ENCODE data around the gene RBM33. TPM values are rescaled to one million over a fixed set of nuclear protein-coding genes. Genes with fewer than 3 reads are reported as not detected.

The RBM33 gene
- total and polyA plus RNA-seq, 2 of the 8 experiments (the other 6 are each of a cell fraction or from before 2014, with no cell fraction given) = 16.5 to 64.6 TPM

GRCh38 chr7:155766966-155767916, 122.8 kb downstream of the RBM33 start:
- no peak overlapping the region for H3K23ac ChIP-seq (ENCODE audit: insufficient read length)
- H3K36me3 ChIP-seq (ENCODE audit: control insufficient read depth in 2 of 4, insufficient read depth in 4 of 4, low read length in 3 of 4) = peaks cover 11 to 43% (median 31%) of the 10 kb centered on the region in 4 experiments; a peak in 7 of 8 replicates
- H3K27me3 ChIP-seq (replicated peaks in 1 of 4; ENCODE audit: control insufficient read depth in 3 of 4, extremely low read depth in 1 of 4, insufficient read depth in 3 of 4, low read length in 3 of 4) = no peaks in the 10 kb centered on the region
- no peaks in the 10 kb centered on the region for H3K23me2 ChIP-seq (ENCODE audit: low read depth, low read length)
- H2AFZ ChIP-seq (ENCODE audit: low read length) = no peak overlapping the region
- H2AK5ac ChIP-seq (ENCODE audit: low read depth, low read length) = no peak overlapping the region
- no peak overlapping the region for H2BK120ac ChIP-seq (replicated peaks; ENCODE audit: low read depth, low read length)
- H3K9ac ChIP-seq (replicated peaks in 1 of 4; ENCODE audit: extremely low read depth in 1 of 4, low read depth in 3 of 4, low read length in 3 of 4) = no peak overlapping the region
- no peaks in the 10 kb centered on the region for H3K9me3 ChIP-seq (ENCODE audit: insufficient read depth in 2 of 2, low read depth in 1 of 2, low read length in 1 of 2)
- CTCF ChIA-PET (ENCODE audit: partially characterized antibody) = interaction anchor here (0.6 to 2.9 kb wide), 32 partner anchors 9 to 1515 kb away, joined by 3 to 22 read pairs (median 4); no protein-coding TSS in a partner anchor
- peaks cover 2 to 14% of the 10 kb centered on the region in 2 experiments for H4K20me1 ChIP-seq (replicated peaks in 1 of 2; ENCODE audit: control insufficient read depth in 1 of 2, insufficient read depth in 2 of 2, low read length in 2 of 2)
- H2BK20ac ChIP-seq (ENCODE audit: low read length) = no peak overlapping the region
- no peak overlapping the region for H3K4ac ChIP-seq (replicated peaks; ENCODE audit: insufficient read length, low read depth, low read length)
- no peak overlapping the region for H3K4me3 ChIP-seq (ENCODE audit: extremely low read depth in 1 of 4, insufficient read depth in 2 of 4, low read depth in 3 of 4, low read length in 4 of 4)
- H3K4me2 ChIP-seq (ENCODE audit: insufficient read depth in 1 of 2, low read depth in 2 of 2, low read length in 2 of 2) = no peak overlapping the region
- H2BK15ac ChIP-seq (ENCODE audit: low read length) = no peak overlapping the region
- FAIRE-seq (no peak), DNase-seq (ENCODE audit: low read depth in 1 of 2, low spot score in 2 of 2) (no peak)
- no peak overlapping the region for H4K91ac ChIP-seq (replicated peaks; ENCODE audit: insufficient read length, low read length)
- H2BK12ac ChIP-seq (ENCODE audit: low read depth, low read length) = no peak overlapping the region
- no peak overlapping the region for H3K27ac ChIP-seq (ENCODE audit: low read depth, low read length)
- POLR2A ChIA-PET (ENCODE audit: partially characterized antibody) = no interaction called here
- no peak overlapping the region for H3K18ac ChIP-seq (ENCODE audit: extremely low read depth, low read length)
- H3K56ac ChIP-seq (replicated peaks; ENCODE audit: insufficient read length, low read depth, low read length) = no peak overlapping the region
- no peak overlapping the region for H4K8ac ChIP-seq (ENCODE audit: extremely low read depth, insufficient read depth, low read length)
- peaks cover 0 to 2% (median 0%) of the 10 kb centered on the region in 4 experiments; a peak in 2 of 7 replicates for H3K4me1 ChIP-seq (replicated peaks in 1 of 4; ENCODE audit: control insufficient read depth in 3 of 4, insufficient read depth in 4 of 4, low read length in 3 of 4)
- 85% methylated on average over 12 of the region's 12 CpGs; no CpG with 5 or more reads in 1 of the 2 experiments for WGBS, 2 experiments (ENCODE audit: extremely low coverage in 1 of 2, insufficient coverage in 1 of 2, insufficient read length in 1 of 2, insufficient replicate concordance in 2 of 2, low coverage in 1 of 2, low lambda C conversion rate in 2 of 2, missing lambda C conversion rate in 1 of 2)
- H3K79me1 ChIP-seq (ENCODE audit: low read depth, low read length) = peaks cover 9% of the 10 kb centered on the region
- H3K79me2 ChIP-seq (ENCODE audit: control insufficient read depth in 1 of 2, insufficient read depth in 2 of 2, low read length in 2 of 2) = peaks cover 3 to 10% of the 10 kb centered on the region in 2 experiments; a peak in 3 of 4 replicates
- H2BK5ac ChIP-seq (ENCODE audit: low read depth, low read length) = no peak overlapping the region
- no peak overlapping the region for H3K14ac ChIP-seq (ENCODE audit: insufficient read length)
- H4K5ac ChIP-seq (ENCODE audit: insufficient read length, low read depth, low read length) = no peak overlapping the region
- TF ChIP-seq BCL11A (IDR thresholded peaks at IDR 0.05; ENCODE audit: low read depth in 2 of 2, low read length in 2 of 2) (no peak), SRF (IDR thresholded peaks at IDR 0.05; ENCODE audit: low read depth, low read length) (no peak), TBP (IDR thresholded peaks at IDR 0.05; ENCODE audit: low read depth, low read length) (no peak), RFX5 (IDR thresholded peaks at IDR 0.05; ENCODE audit: borderline replicate concordance, low read depth, low read length) (no peak), NRF1 (IDR thresholded peaks at IDR 0.05; ENCODE audit: low read depth, low read length) (no peak), POLR2A (IDR thresholded peaks at IDR 0.05; ENCODE audit: control extremely low read depth in 1 of 2, low read depth in 2 of 2, low read length in 2 of 2) (no peak), SP1 (IDR thresholded peaks at IDR 0.05; ENCODE audit: low read depth, low read length) (no peak), CHD1 (IDR thresholded peaks at IDR 0.05; ENCODE audit: low read depth, low read length) (no peak), JUN (IDR thresholded peaks at IDR 0.05; ENCODE audit: low read depth, low read length) (no peak), CREB1 (IDR thresholded peaks at IDR 0.05) (no peak), TAF7 (optimal IDR thresholded peaks at IDR 0.05; ENCODE audit: borderline replicate concordance, low read depth, low read length) (no peak), RAD21 (IDR thresholded peaks at IDR 0.05 in 1 of 2, conservative IDR thresholded peaks at IDR 0.05 in 1 of 2; ENCODE audit: low read depth in 2 of 2, low read length in 2 of 2) (no peak), NANOG (IDR thresholded peaks at IDR 0.05; ENCODE audit: insufficient read depth, low read depth, low read length, poor library complexity, severe bottlenecking) (no peak)
